Right lobe of liver (tissue), 4 donors: ENCODE results near the gene APBB1IP.

Source experiments
- CTCF ChIP-seq, 4 donors: fragments of 200-600 bp in 3 of 4; fragments of 450-650 bp in 1 of 4; IDR thresholded peaks; one replicate each; pipeline versions ENCODE4 v1.5.1 to v1.8.0; 2016 to 2022; ENCODE audit warnings: antibody characterized with exemption in 4 of 4, mild to moderate bottlenecking in 2 of 4
- POLR2A ChIP-seq: fragments of 450-650 bp; IDR thresholded peaks from one replicate; pipeline ENCODE4 v1.6.1; 2017; ENCODE audit warnings: antibody characterized with exemption, mild to moderate bottlenecking
- donor health status: DM: no; HTN: no; CAD: no.
- donor health status: DM: no; HTN: no; CAD: no.
- donor health status: DM: no; HTN: yes; CAD: no.

- TF ChIP-seq POLR2A (no peak), CTCF (IDR thresholded peaks at IDR 0.05) (no peak)
These were observed 141.3 kb downstream of the APBB1IP start for GRCh38 chr10:26579256-26580063.
